OCI-LY7 (cell line): Measurements from ENCODE around the gene PTH2. TPM values are rescaled to one million over a fixed set of nuclear protein-coding genes. Genes with fewer than 3 reads are reported as not detected.

Experiments
- BruUV-seq: library from RNA; stranded (reverse); fragments of 400-500 nt; replicated peaks from 2 replicates; lab custom pipeline; 2021; lab: Mats Ljungman, UMichigan
- CTCF ChIA-PET: fragments of 300-600 bp; sonication (Branson Sonifier 250); formaldehyde crosslinking; loops from one replicate; lab custom pipeline; 2022; ENCODE audit warnings: antibody characterized with exemption; ENCODE audit not compliant: unreplicated experiment; lab: Charles Lee
- POLR2A ChIA-PET: fragments of 300-600 bp; sonication (Branson Sonifier 250); formaldehyde crosslinking; loops from one replicate; lab custom pipeline; 2022; ENCODE audit warnings: antibody characterized with exemption; lab: Charles Lee
- DNase-seq: peaks from one replicate; pipeline ENCODE4 v3.0.0-alpha.2; 2015; ENCODE audit warnings: low spot score
- H2AFZ ChIP-seq: fragments of 200-600 bp; sonication (generic), shearing (Covaris generic); 2 replicates; pipeline ENCODE4 v1.6.1; 2014; ENCODE audit warnings: mild to moderate bottlenecking, antibody characterized with exemption, low read length, moderate library complexity
- H3K27ac ChIP-seq: fragments of 200-600 bp; sonication (generic); 2 replicates; pipeline ENCODE4 v1.5.1; 2014; ENCODE audit warnings: mixed run types, low read depth, mild to moderate bottlenecking, moderate library complexity, low read length, inconsistent platforms; ENCODE audit not compliant: poor library complexity, severe bottlenecking
- H3K36me3 ChIP-seq: fragments of 200-600 bp; sonication (generic); 2 replicates; pipeline ENCODE4 v1.6.1; 2014; ENCODE audit warnings: mild to moderate bottlenecking, antibody characterized with exemption, low read length, moderate library complexity, mixed read lengths; ENCODE audit not compliant: insufficient read depth
- H3K4me1 ChIP-seq: fragments of 200-600 bp; sonication (generic); 2 replicates; pipeline ENCODE4 v1.5.1; 2014; ENCODE audit warnings: mild to moderate bottlenecking, low read length; ENCODE audit not compliant: insufficient read depth, poor library complexity, severe bottlenecking
- H3K4me2 ChIP-seq: fragments of 200-600 bp; sonication (generic); 2 replicates; pipeline ENCODE4 v1.6.1; 2014; ENCODE audit warnings: mild to moderate bottlenecking, low read length
- H3K4me3 ChIP-seq: fragments of 200-600 bp; sonication (generic); 2 replicates; pipeline ENCODE4 v1.5.1; 2014; ENCODE audit warnings: mild to moderate bottlenecking, low read depth, low read length; ENCODE audit not compliant: poor library complexity, severe bottlenecking
- H3K79me2 ChIP-seq: fragments of 200-600 bp; sonication (generic); 2 replicates; pipeline ENCODE4 v1.6.1; 2016; ENCODE audit warnings: low read depth, mild to moderate bottlenecking, low read length, moderate library complexity, mixed read lengths; ENCODE audit not compliant: insufficient read depth
- H3K9me2 ChIP-seq: fragments of 200-600 bp; sonication (generic); 2 replicates; pipeline ENCODE4 v1.6.1; 2016; ENCODE audit warnings: mild to moderate bottlenecking, low read length, mixed read lengths; ENCODE audit not compliant: insufficient read depth
- H3K9me3 ChIP-seq: fragments of 200-600 bp; sonication (generic); 2 replicates; pipeline ENCODE4 v1.6.1; 2014; ENCODE audit warnings: mild to moderate bottlenecking, mixed run types, low read length, mixed read lengths
- H4K20me1 ChIP-seq: fragments of 200-600 bp; sonication (generic); 2 replicates; pipeline ENCODE4 v1.6.1; 2014; ENCODE audit warnings: mild to moderate bottlenecking, antibody characterized with exemption, low read length, moderate library complexity, mixed read lengths; ENCODE audit not compliant: insufficient read depth
- EZH2phosphoT487 ChIP-seq: fragments of 200-600 bp; sonication (generic); IDR thresholded peaks from 2 replicates; pipeline ENCODE4 v1.6.1; 2018; ENCODE audit warnings: low read depth, borderline replicate concordance, mild to moderate bottlenecking, mixed run types, antibody characterized with exemption, low read length, moderate library complexity, mixed read lengths
- intact Hi-C: fragments of 100-400 bp; cut with micrococcal nuclease; formaldehyde crosslinking; loops from one replicate; pipeline ENCODE4 v1.10.0; 2022; ENCODE audit not compliant: unreplicated experiment
- total RNA-seq, 2 experiments: library from RNA; depleted of rRNA in 1 of 2; stranded (reverse); fragments of >200 nt in 1 of 2; shearing (Covaris generic) in 1 of 2; gene quantifications; 2 replicates each; pipeline ENCODE4 v1.2.3, GENCODE V29; 2014 to 2022
- TF ChIP-seq, protein P1 (sequence below): fragments of 200-600 bp; sonication (generic); conservative IDR thresholded peaks from 2 replicates; pipeline ENCODE4 v1.5.1; 2014; ENCODE audit warnings: mild to moderate bottlenecking, antibody characterized with exemption, low read length, moderate library complexity, mixed read lengths

The PTH2 gene
- total RNA-seq, 2 experiments from 2014 or later, result 0.66 to 1.7 TPM

- intact Hi-C loops, result loop anchor here (10.0 kb wide), 1 partner anchor 105 kb away; the partner anchor contains the start of gene CD37
- H3K9me3 ChIP-seq, result no peaks in the 10 kb centered on the region
- no peak overlapping the region for H2AFZ ChIP-seq
- H3K4me2 ChIP-seq, result no peak overlapping the region
- no peak overlapping the region for H3K4me3 ChIP-seq
- DNase-seq, result no peak
- H4K20me1 ChIP-seq, result no peaks in the 10 kb centered on the region
- H3K27ac ChIP-seq, result no peak overlapping the region
- CTCF ChIA-PET, result no interaction called here
- no peaks in the 10 kb centered on the region for H3K9me2 ChIP-seq
- no peaks in the 10 kb centered on the region for H3K36me3 ChIP-seq
- peaks cover 11% of the 10 kb centered on the region for H3K4me1 ChIP-seq
- POLR2A ChIA-PET, result no interaction called here
- TF ChIP-seq, protein P1, sequence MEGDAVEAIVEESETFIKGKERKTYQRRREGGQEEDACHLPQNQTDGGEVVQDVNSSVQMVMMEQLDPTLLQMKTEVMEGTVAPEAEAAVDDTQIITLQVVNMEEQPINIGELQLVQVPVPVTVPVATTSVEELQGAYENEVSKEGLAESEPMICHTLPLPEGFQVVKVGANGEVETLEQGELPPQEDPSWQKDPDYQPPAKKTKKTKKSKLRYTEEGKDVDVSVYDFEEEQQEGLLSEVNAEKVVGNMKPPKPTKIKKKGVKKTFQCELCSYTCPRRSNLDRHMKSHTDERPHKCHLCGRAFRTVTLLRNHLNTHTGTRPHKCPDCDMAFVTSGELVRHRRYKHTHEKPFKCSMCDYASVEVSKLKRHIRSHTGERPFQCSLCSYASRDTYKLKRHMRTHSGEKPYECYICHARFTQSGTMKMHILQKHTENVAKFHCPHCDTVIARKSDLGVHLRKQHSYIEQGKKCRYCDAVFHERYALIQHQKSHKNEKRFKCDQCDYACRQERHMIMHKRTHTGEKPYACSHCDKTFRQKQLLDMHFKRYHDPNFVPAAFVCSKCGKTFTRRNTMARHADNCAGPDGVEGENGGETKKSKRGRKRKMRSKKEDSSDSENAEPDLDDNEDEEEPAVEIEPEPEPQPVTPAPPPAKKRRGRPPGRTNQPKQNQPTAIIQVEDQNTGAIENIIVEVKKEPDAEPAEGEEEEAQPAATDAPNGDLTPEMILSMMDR, result no peak
- no peak for TF ChIP-seq EZH2phosphoT487
- no TSS peak for BruUV-seq
- no peaks in the 10 kb centered on the region for H3K79me2 ChIP-seq
Measured at GRCh38 chr19:49439836-49440235, 16.6 kb upstream of the PTH2 start.

DNA sequence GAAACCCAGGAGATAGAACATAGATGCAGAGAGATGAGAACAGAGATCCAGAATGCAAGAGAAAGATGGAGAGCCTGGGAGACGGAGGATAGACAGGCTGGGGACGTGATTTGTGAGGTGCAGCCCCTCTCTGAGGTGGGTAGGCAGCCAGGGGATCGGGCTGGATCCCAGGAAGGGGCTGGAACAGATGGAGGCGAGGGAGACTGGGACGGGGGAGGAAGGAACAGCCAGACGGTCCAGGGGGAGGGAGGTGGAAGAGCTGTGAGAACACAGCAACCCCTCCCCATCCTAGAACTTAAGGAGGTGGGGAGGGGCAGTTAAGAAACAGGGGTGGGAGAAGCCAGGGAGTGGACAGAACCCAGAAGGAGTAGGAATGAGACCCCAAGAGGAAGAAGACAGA, 15.0 kb upstream of the PTH2 start:
- DNase-seq, result no peak
- Histone ChIP-seq H4K20me1 (no peaks in the 10 kb centered on the region), H3K9me2 (no peaks in the 10 kb centered on the region), H3K36me3 (no peaks in the 10 kb centered on the region), H3K4me1 (peaks cover 11% of the 10 kb centered on the region), H3K79me2 (no peaks in the 10 kb centered on the region), H3K9me3 (no peaks in the 10 kb centered on the region), H3K4me2 (no peak overlapping the region), H3K27ac (no peak overlapping the region), H2AFZ (no peak overlapping the region), H3K4me3 (no peak overlapping the region)
- no TSS peak for BruUV-seq
- ChIA-PET CTCF (no interaction called here), POLR2A (no interaction called here)
- intact Hi-C loops, result no loop called here
- TF ChIP-seq, protein P1, result no peak
- no peak for TF ChIP-seq EZH2phosphoT487

DNA sequence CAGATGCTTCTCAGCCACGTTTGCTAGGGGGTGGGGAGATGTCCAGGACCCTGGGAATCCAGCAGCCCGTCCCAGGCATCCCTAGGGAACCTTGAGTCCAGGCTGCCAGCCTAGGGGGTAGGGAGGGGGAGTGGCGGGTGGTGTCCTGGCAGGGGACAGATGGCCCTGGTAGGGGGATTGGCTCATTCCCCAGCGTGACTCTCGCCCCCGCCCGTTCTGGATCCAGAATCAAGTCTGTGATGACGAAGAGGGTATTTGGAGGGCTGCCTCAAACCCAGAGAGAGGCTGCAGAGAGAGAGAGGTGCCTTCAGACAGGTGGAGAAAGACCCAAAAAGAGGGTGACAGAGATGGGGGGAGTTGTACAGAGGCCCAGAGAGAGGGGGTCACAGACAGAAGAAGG, 14.0 kb upstream of the PTH2 start:
- DNase-seq, result no peak
- Histone ChIP-seq H3K79me2 (no peaks in the 10 kb centered on the region), H3K27ac (no peak overlapping the region), H3K9me3 (no peaks in the 10 kb centered on the region), H2AFZ (no peak overlapping the region), H3K9me2 (no peaks in the 10 kb centered on the region), H4K20me1 (no peaks in the 10 kb centered on the region), H3K36me3 (no peaks in the 10 kb centered on the region), H3K4me2 (no peak overlapping the region), H3K4me3 (no peak overlapping the region), H3K4me1 (peaks cover 11% of the 10 kb centered on the region)
- ChIA-PET POLR2A (no interaction called here), CTCF (no interaction called here)
- intact Hi-C loops, result no loop called here
- BruUV-seq, result no TSS peak
- TF ChIP-seq EZH2phosphoT487, result no peak
- TF ChIP-seq, protein P1, result no peak
